Measurements from ENCODE around the gene IGFBP6.

DNA sequence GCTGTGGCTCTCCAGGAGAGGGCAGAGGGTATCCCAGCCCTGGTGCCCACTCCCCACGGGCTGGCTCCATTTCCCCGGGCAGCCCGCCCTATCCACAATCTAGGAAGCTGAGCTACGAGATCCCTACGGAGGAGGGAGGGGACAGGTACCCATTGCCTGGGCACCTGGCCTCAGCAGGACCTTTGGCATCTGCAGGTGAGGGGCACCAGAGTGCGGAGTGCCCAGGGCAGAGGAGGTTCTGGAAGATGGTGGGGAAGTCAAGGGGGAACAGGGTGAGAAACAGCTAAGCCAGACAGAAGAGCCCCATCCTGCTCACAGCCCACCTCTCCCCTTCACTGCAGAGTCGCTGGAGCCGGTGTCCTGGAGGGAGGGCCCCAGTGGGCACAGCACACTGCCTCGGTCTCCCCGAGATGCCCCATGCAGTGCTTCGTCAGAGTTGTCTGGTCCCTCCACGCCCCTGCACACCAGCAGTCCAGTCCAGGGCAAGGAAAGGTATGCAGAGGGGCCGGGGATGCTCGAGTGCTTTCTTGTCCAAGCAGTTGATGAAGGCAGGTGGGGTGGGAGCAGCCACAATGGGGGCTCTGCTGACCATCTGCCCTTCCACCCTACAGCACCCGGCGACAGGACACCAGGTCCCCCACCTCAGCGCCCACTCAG is 37.3 kb upstream of the IGFBP6 start:
- TF ChIP-seq CTCF (IDR thresholded peaks at IDR 0.05) (no peak), POLR2A (IDR thresholded peaks at IDR 0.05) (no peak)

All from thyroid gland (tissue), 4 donors.